GM23338 (cell line): ENCODE results near the gene TJP2. TPM values are rescaled to one million over a fixed set of nuclear protein-coding genes. Genes with fewer than 3 reads are reported as not detected.

Experiments used
- ATAC-seq: fragments of 200-7000 bp; cut with Tn5 transposase; 3 replicates; pipeline ENCODE4 v1.9.1; 2020
- DNase-seq: peaks from one replicate; pipeline ENCODE4 v3.0.0-alpha.2; 2015; ENCODE audit warnings: low spot score
- H2AFZ ChIP-seq: fragments of 200-600 bp; sonication (generic); 2 replicates; pipeline ENCODE4 v1.8.0; 2016; ENCODE audit warnings: antibody characterized with exemption, mild to moderate bottlenecking, moderate library complexity
- H3F3A ChIP-seq: fragments of 200-600 bp; sonication (generic); replicated peaks from 2 replicates; pipeline ENCODE4 v1.8.0; 2017; ENCODE audit warnings: antibody characterized with exemption, mixed run types, low read depth
- H3K27ac ChIP-seq: fragments of 200-600 bp; sonication (generic); 2 replicates; pipeline ENCODE4 v1.6.1; 2016; ENCODE audit warnings: low read depth
- H3K27me3 ChIP-seq: fragments of 200-600 bp; sonication (generic); 2 replicates; pipeline ENCODE4 v1.8.0; 2016; ENCODE audit warnings: mild to moderate bottlenecking, mixed run types, moderate library complexity; ENCODE audit not compliant: insufficient read depth
- H3K36me3 ChIP-seq: fragments of 200-600 bp; sonication (generic); 2 replicates; pipeline ENCODE4 v1.8.0; 2016; ENCODE audit warnings: mild to moderate bottlenecking; ENCODE audit not compliant: insufficient read depth
- H3K4me1 ChIP-seq: fragments of 200-600 bp; sonication (generic); 2 replicates; pipeline ENCODE4 v1.8.0; 2016; ENCODE audit warnings: mild to moderate bottlenecking, moderate library complexity; ENCODE audit not compliant: insufficient read depth
- H3K4me2 ChIP-seq: fragments of 200-600 bp; sonication (generic); 2 replicates; pipeline ENCODE4 v1.7.1; 2017; ENCODE audit warnings: mixed run types
- H3K4me3 ChIP-seq: fragments of 200-600 bp; sonication (generic); 2 replicates; pipeline ENCODE4 v1.6.1; 2016; ENCODE audit warnings: mixed run types
- H3K79me2 ChIP-seq: fragments of 200-600 bp; sonication (generic); replicated peaks from 2 replicates; pipeline ENCODE4 v1.8.0; 2017; ENCODE audit warnings: mild to moderate bottlenecking; ENCODE audit not compliant: insufficient read depth
- H3K9me2 ChIP-seq: fragments of 200-600 bp; sonication (generic); 2 replicates; pipeline ENCODE4 v1.8.0; 2017; ENCODE audit not compliant: insufficient read depth
- H4K20me1 ChIP-seq: fragments of 200-600 bp; sonication (generic); replicated peaks from 2 replicates; pipeline ENCODE4 v1.8.0; 2017; ENCODE audit warnings: mild to moderate bottlenecking; ENCODE audit not compliant: insufficient read depth
- H3K27ac Mint-ChIP-seq: 2 replicates; pipeline ENCODE4 v1.8.0; 2020; ENCODE audit warnings: inconsistent platforms, mild to moderate bottlenecking, moderate library complexity, mixed read lengths
- H3K27me3 Mint-ChIP-seq: 3 replicates; pipeline ENCODE4 v1.8.0; 2022; ENCODE audit warnings: low read depth, mild to moderate bottlenecking, moderate library complexity, mixed read lengths, inconsistent platforms; ENCODE audit not compliant: insufficient read depth, poor library complexity
- H3K36me3 Mint-ChIP-seq: 3 replicates; pipeline ENCODE4 v1.8.0; 2021; ENCODE audit warnings: low read depth, mild to moderate bottlenecking, inconsistent platforms, moderate library complexity, mixed read lengths
- H3K4me1 Mint-ChIP-seq: 3 replicates; pipeline ENCODE4 v1.8.0; 2020; ENCODE audit warnings: mild to moderate bottlenecking, inconsistent platforms, mixed read lengths
- H3K4me3 Mint-ChIP-seq: 3 replicates; pipeline ENCODE4 v1.8.0; 2021; ENCODE audit warnings: moderate library complexity, mild to moderate bottlenecking, inconsistent platforms, mixed read lengths
- H3K9me3 Mint-ChIP-seq: 3 replicates; pipeline ENCODE4 v1.8.0; 2020; ENCODE audit warnings: moderate library complexity, mild to moderate bottlenecking, inconsistent platforms, mixed read lengths
- CREB1 ChIP-seq: fragments of 250-450 bp; sonication (Bioruptor Pico); IDR thresholded peaks from 2 replicates; pipeline ENCODE4 v1.5.0; 2020; ENCODE audit warnings: low read depth, mild to moderate bottlenecking, moderate library complexity
- ETS1 ChIP-seq: IDR thresholded peaks from 2 replicates; pipeline ENCODE4 v1.6.1; 2016; ENCODE audit warnings: antibody characterized with exemption
- EZH2 ChIP-seq: fragments of 200-600 bp; sonication (generic); IDR thresholded peaks from one replicate; pipeline ENCODE4 v1.8.0; 2017; ENCODE audit warnings: antibody characterized with exemption, mild to moderate bottlenecking, low read depth; ENCODE audit not compliant: unreplicated experiment
- EZH2phosphoT487 ChIP-seq: fragments of 200-600 bp; sonication (generic); IDR thresholded peaks from one replicate; pipeline ENCODE4 v1.8.1; 2018; ENCODE audit warnings: antibody characterized with exemption; ENCODE audit not compliant: unreplicated experiment
- JUNB ChIP-seq: IDR thresholded peaks from one replicate; pipeline ENCODE4 v1.6.1; 2016; ENCODE audit warnings: antibody characterized with exemption; ENCODE audit not compliant: unreplicated experiment
- NANOG ChIP-seq: IDR thresholded peaks from 2 replicates; pipeline ENCODE4 v1.6.1; 2016; ENCODE audit warnings: antibody characterized with exemption, borderline replicate concordance
- POLR2AphosphoS5 ChIP-seq: IDR thresholded peaks from 2 replicates; pipeline ENCODE4 v1.6.1; 2016; ENCODE audit warnings: antibody characterized with exemption, low read depth
- STAT1 ChIP-seq: IDR thresholded peaks from one replicate; pipeline ENCODE4 v1.6.1; 2016; ENCODE audit warnings: antibody characterized with exemption; ENCODE audit not compliant: unreplicated experiment
- ZNF114 ChIP-seq: fragments of 250-450 bp; sonication (Bioruptor Pico); IDR thresholded peaks from 2 replicates; pipeline ENCODE4 v1.5.0; 2020; ENCODE audit warnings: mild to moderate bottlenecking, moderate library complexity
- ZNF331 ChIP-seq: fragments of 250-450 bp; sonication (Bioruptor Pico); IDR thresholded peaks from 2 replicates; pipeline ENCODE4 v1.5.0; 2020; ENCODE audit warnings: low read depth, mild to moderate bottlenecking, moderate library complexity
- polyA plus RNA-seq: library from polyadenylated mRNA; unstranded; fragments of >200 nt; fragmentation: Nextera tagmentation; extraction: Ambion mirVana; gene quantifications from 2 replicates; pipeline ENCODE4 v1.2.1, GENCODE V29; 2016
- total RNA-seq: library from RNA; depleted of rRNA; stranded (reverse); fragments of >200 nt; shearing (Covaris generic); gene quantifications from 2 replicates; pipeline ENCODE4 v1.2.3, GENCODE V29; 2014
- TF ChIP-seq, protein P1 (sequence below): IDR thresholded peaks from one replicate; pipeline ENCODE4 v1.6.1; 2018; ENCODE audit warnings: antibody characterized with exemption; ENCODE audit not compliant: unreplicated experiment
- TF ChIP-seq, protein P2 (sequence below), 2 experiments: fragments of 200-600 bp in 1 of 2; sonication (generic) in 1 of 2; conservative IDR thresholded peaks; 2 replicates each; pipeline versions ENCODE4 v1.5.1 to v1.6.1; 2016 to 2017; ENCODE audit warnings: antibody characterized with exemption in 2 of 2, low read depth in 2 of 2, mild to moderate bottlenecking in 2 of 2, moderate library complexity in 1 of 2
- TF ChIP-seq, protein P3 (sequence below): fragments of 250-450 bp; sonication (Bioruptor Pico); IDR thresholded peaks from 2 replicates; pipeline ENCODE4 v1.5.0; 2020; ENCODE audit warnings: mild to moderate bottlenecking, moderate library complexity

The TJP2 gene
- total and polyA plus RNA-seq, 2 experiments from 2014 or later, result 37.6 to 234 TPM

DNA sequence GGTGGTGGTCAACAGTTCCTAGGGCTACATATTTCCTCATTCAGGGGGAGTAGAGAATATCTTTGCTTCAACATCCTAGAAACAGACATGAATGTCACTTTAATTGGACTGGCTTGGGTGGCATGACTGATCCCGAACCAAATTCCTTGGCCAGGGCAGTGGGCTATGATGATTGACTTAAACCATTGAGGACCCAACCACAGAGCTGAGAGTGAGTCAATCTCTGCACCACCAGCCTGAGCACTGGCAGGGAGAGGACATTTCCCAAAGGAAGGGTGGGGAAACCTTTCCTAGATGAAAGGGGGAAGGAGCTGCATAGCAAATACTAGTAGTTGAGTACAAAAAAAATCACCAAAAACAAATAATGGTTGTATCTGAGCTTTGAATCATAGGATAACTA, 98.1 kb downstream of the TJP2 start:
- Histone ChIP-seq H3K36me3 (no peaks in the 10 kb centered on the region), H3K4me1 (no peaks in the 10 kb centered on the region), H3K27me3 (no peaks in the 10 kb centered on the region), H2AFZ (peak overlapping the region; percentile 38; the same call in 1 of the 2 replicates), H3K9me2 (peaks cover 7% of the 10 kb centered on the region), H3K79me2 (no peaks in the 10 kb centered on the region), H3K4me3 (no peak overlapping the region), H4K20me1 (no peaks in the 10 kb centered on the region), H3F3A (no peaks in the 10 kb centered on the region), H3K4me2 (no peak overlapping the region), H3K27ac (no peak overlapping the region)
- peaks cover 2% of the 10 kb centered on the region; the same call in 2 of the 3 replicates for H3K36me3 Mint-ChIP-seq
- peaks cover 16% of the 10 kb centered on the region for H3K9me3 Mint-ChIP-seq
- TF ChIP-seq EZH2phosphoT487 (no peak), EZH2 (no peak), ZNF331 (CRISPR knock-in tag) (no peak), NANOG (no peak), CREB1 (no peak), ZNF114 (CRISPR knock-in tag) (no peak), STAT1 (no peak), ETS1 (no peak), JUNB (no peak), POLR2AphosphoS5 (no peak)
- TF ChIP-seq, protein P1, sequence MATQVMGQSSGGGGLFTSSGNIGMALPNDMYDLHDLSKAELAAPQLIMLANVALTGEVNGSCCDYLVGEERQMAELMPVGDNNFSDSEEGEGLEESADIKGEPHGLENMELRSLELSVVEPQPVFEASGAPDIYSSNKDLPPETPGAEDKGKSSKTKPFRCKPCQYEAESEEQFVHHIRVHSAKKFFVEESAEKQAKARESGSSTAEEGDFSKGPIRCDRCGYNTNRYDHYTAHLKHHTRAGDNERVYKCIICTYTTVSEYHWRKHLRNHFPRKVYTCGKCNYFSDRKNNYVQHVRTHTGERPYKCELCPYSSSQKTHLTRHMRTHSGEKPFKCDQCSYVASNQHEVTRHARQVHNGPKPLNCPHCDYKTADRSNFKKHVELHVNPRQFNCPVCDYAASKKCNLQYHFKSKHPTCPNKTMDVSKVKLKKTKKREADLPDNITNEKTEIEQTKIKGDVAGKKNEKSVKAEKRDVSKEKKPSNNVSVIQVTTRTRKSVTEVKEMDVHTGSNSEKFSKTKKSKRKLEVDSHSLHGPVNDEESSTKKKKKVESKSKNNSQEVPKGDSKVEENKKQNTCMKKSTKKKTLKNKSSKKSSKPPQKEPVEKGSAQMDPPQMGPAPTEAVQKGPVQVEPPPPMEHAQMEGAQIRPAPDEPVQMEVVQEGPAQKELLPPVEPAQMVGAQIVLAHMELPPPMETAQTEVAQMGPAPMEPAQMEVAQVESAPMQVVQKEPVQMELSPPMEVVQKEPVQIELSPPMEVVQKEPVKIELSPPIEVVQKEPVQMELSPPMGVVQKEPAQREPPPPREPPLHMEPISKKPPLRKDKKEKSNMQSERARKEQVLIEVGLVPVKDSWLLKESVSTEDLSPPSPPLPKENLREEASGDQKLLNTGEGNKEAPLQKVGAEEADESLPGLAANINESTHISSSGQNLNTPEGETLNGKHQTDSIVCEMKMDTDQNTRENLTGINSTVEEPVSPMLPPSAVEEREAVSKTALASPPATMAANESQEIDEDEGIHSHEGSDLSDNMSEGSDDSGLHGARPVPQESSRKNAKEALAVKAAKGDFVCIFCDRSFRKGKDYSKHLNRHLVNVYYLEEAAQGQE, result no peak
- TF ChIP-seq, protein P2, sequence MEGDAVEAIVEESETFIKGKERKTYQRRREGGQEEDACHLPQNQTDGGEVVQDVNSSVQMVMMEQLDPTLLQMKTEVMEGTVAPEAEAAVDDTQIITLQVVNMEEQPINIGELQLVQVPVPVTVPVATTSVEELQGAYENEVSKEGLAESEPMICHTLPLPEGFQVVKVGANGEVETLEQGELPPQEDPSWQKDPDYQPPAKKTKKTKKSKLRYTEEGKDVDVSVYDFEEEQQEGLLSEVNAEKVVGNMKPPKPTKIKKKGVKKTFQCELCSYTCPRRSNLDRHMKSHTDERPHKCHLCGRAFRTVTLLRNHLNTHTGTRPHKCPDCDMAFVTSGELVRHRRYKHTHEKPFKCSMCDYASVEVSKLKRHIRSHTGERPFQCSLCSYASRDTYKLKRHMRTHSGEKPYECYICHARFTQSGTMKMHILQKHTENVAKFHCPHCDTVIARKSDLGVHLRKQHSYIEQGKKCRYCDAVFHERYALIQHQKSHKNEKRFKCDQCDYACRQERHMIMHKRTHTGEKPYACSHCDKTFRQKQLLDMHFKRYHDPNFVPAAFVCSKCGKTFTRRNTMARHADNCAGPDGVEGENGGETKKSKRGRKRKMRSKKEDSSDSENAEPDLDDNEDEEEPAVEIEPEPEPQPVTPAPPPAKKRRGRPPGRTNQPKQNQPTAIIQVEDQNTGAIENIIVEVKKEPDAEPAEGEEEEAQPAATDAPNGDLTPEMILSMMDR (conservative IDR thresholded peaks at IDR 0.05; ENCODE audit: low read depth in 2 of 2), result no peak
- TF ChIP-seq, protein P3, sequence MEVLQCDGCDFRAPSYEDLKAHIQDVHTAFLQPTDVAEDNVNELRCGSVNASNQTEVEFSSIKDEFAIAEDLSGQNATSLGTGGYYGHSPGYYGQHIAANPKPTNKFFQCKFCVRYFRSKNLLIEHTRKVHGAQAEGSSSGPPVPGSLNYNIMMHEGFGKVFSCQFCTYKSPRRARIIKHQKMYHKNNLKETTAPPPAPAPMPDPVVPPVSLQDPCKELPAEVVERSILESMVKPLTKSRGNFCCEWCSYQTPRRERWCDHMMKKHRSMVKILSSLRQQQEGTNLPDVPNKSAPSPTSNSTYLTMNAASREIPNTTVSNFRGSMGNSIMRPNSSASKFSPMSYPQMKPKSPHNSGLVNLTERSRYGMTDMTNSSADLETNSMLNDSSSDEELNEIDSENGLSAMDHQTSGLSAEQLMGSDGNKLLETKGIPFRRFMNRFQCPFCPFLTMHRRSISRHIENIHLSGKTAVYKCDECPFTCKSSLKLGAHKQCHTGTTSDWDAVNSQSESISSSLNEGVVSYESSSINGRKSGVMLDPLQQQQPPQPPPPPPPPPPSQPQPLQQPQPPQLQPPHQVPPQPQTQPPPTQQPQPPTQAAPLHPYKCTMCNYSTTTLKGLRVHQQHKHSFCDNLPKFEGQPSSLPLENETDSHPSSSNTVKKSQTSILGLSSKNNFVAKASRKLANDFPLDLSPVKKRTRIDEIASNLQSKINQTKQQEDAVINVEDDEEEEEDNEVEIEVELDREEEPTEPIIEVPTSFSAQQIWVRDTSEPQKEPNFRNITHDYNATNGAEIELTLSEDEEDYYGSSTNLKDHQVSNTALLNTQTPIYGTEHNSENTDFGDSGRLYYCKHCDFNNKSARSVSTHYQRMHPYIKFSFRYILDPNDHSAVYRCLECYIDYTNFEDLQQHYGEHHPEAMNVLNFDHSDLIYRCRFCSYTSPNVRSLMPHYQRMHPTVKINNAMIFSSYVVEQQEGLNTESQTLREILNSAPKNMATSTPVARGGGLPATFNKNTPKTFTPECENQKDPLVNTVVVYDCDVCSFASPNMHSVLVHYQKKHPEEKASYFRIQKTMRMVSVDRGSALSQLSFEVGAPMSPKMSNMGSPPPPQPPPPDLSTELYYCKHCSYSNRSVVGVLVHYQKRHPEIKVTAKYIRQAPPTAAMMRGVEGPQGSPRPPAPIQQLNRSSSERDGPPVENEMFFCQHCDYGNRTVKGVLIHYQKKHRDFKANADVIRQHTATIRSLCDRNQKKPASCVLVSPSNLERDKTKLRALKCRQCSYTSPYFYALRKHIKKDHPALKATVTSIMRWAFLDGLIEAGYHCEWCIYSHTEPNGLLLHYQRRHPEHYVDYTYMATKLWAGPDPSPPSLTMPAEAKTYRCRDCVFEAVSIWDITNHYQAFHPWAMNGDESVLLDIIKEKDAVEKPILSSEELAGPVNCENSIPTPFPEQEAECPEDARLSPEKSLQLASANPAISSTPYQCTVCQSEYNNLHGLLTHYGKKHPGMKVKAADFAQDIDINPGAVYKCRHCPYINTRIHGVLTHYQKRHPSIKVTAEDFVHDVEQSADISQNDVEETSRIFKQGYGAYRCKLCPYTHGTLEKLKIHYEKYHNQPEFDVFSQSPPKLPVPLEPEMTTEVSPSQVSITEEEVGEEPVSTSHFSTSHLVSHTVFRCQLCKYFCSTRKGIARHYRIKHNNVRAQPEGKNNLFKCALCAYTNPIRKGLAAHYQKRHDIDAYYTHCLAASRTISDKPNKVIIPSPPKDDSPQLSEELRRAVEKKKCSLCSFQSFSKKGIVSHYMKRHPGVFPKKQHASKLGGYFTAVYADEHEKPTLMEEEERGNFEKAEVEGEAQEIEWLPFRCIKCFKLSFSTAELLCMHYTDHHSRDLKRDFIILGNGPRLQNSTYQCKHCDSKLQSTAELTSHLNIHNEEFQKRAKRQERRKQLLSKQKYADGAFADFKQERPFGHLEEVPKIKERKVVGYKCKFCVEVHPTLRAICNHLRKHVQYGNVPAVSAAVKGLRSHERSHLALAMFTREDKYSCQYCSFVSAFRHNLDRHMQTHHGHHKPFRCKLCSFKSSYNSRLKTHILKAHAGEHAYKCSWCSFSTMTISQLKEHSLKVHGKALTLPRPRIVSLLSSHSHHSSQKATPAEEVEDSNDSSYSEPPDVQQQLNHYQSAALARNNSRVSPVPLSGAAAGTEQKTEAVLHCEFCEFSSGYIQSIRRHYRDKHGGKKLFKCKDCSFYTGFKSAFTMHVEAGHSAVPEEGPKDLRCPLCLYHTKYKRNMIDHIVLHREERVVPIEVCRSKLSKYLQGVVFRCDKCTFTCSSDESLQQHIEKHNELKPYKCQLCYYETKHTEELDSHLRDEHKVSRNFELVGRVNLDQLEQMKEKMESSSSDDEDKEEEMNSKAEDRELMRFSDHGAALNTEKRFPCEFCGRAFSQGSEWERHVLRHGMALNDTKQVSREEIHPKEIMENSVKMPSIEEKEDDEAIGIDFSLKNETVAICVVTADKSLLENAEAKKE, result no peak
- H3K4me1 Mint-ChIP-seq, result no peaks in the 10 kb centered on the region
- no peaks in the 10 kb centered on the region for H3K27me3 Mint-ChIP-seq
- no peak overlapping the region for H3K27ac Mint-ChIP-seq
- H3K4me3 Mint-ChIP-seq, result no peak overlapping the region
- DNase-seq (no peak), ATAC-seq (no peak)
